ENCODE measurements around the gene RPP25L. TPM values are rescaled to one million over a fixed set of nuclear protein-coding genes. Genes with fewer than 3 reads are reported as not detected.
A peak's percentile ranks its signal among the peaks of the same experiment; 100 is the strongest.

Gene RPP25L
- total RNA-seq, 1 donor from 2014 or later = 17.4 TPM

DNA sequence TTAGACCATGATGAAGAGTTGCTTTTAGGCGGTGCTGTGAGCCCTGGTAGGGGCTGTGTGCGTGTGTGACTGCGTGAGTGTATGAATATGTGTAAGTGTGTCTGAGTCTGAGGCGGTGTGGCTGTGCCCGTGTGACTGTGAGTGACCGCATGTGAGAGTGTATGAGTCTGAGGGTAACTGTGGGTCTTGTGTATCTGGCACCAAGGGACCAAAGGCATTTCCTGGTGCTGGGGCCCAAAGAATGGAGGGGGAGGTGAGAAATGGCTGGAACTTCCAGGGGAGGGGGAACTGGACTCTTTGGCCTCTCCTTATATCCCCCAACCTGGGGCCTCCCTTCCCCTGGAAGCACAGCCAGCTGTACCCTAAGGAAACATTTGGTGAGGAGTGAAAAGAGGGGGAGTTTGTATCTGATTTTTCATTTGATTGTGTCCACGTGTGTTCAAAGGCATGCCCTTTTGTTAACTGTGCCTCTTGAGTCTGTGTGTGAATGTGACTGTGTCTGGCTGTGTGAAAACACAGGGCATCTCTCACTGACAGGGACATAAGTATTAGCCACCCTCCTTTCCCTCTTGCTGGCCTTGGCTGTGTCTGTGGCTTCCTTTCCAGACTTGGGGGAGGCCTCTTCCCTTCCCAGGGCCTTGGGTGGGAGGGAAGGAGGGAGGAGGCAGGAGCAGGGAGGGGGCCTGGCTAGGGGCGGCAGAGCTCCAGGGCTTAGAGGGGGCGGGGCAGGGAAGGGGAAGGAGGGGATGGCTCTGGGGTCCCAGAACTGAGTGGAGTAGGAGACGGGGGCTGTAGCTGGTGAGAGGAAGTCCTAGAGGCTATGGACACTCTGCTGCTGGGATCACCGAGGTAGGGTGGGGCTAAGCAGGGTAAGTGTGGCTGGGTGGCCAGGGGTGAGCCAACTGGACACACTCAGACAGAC is 41.5 kb upstream of the RPP25L start:
- H3K79me2 ChIP-seq (ENCODE audit: low read depth) = peaks cover 2% of the 10 kb centered on the region
- no peak overlapping the region for H3K27ac ChIP-seq
- peaks cover 25% of the 10 kb centered on the region for H3K4me1 ChIP-seq
- no peaks in the 10 kb centered on the region for H3K36me3 ChIP-seq
- peaks cover 3% of the 10 kb centered on the region for H3K27me3 Mint-ChIP-seq (ENCODE audit: insufficient read depth, low read depth)
- H3K36me3 Mint-ChIP-seq = peaks cover 10% of the 10 kb centered on the region
- no peak overlapping the region for H3K9ac ChIP-seq
- no peak for DNase-seq (ENCODE audit: low spot score)
- H3K4me2 ChIP-seq = peak overlapping the region; percentile 17
- peak overlapping the region; percentile 57 for H3K27ac Mint-ChIP-seq
- peaks cover 17% of the 10 kb centered on the region for H3F3A ChIP-seq (ENCODE audit: low read depth)
- no peak overlapping the region for H2AFZ ChIP-seq (replicated peaks)
- no peak overlapping the region for H3K4me3 ChIP-seq
- H3K27me3 ChIP-seq = no peaks in the 10 kb centered on the region
- H3K4me3 Mint-ChIP-seq = peak overlapping the region; percentile 85
- H4K20me1 ChIP-seq (ENCODE audit: low read depth) = no peaks in the 10 kb centered on the region
- peaks cover 50% of the 10 kb centered on the region for H3K4me1 Mint-ChIP-seq
- no peaks in the 10 kb centered on the region for H3K9me3 Mint-ChIP-seq
- H3K9me3 ChIP-seq (ENCODE audit: low read depth) = no peaks in the 10 kb centered on the region
- TF ChIP-seq, protein P1, sequence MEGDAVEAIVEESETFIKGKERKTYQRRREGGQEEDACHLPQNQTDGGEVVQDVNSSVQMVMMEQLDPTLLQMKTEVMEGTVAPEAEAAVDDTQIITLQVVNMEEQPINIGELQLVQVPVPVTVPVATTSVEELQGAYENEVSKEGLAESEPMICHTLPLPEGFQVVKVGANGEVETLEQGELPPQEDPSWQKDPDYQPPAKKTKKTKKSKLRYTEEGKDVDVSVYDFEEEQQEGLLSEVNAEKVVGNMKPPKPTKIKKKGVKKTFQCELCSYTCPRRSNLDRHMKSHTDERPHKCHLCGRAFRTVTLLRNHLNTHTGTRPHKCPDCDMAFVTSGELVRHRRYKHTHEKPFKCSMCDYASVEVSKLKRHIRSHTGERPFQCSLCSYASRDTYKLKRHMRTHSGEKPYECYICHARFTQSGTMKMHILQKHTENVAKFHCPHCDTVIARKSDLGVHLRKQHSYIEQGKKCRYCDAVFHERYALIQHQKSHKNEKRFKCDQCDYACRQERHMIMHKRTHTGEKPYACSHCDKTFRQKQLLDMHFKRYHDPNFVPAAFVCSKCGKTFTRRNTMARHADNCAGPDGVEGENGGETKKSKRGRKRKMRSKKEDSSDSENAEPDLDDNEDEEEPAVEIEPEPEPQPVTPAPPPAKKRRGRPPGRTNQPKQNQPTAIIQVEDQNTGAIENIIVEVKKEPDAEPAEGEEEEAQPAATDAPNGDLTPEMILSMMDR (IDR thresholded peaks at IDR 0.05) = no peak
- TF ChIP-seq EZH2phosphoT487 (IDR thresholded peaks at IDR 0.05) (no peak), EZH2 (IDR thresholded peaks at IDR 0.05) (no peak)

DNA sequence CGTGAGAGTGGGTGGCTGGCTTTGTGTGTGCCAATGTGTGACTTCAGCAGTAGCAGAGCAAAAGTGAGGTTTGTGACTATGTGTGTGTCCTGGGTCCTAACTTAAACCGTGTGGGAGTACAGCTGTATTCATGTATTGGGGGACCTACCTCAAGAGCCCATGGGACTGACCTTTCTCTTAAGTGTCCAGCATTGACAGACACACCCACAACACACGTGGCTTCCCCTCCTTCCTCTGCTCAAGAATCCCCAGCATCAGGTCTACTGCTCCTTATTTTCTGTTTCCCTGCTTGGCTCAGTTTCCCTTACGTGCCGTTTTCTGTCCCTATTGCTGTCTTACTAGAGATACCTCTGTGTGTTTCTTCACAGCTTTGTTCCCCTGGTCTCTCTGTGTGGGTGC is 40.7 kb upstream of the RPP25L start:
- Mint-ChIP-seq H3K4me1 (peaks cover 57% of the 10 kb centered on the region), H3K9me3 (no peaks in the 10 kb centered on the region), H3K36me3 (peaks cover 13% of the 10 kb centered on the region), H3K4me3 (peak overlapping the region; percentile 85), H3K27me3 (ENCODE audit: insufficient read depth, low read depth) (peaks cover 9% of the 10 kb centered on the region), H3K27ac (peak overlapping the region; percentile 52)
- no peak for TF ChIP-seq EZH2phosphoT487 (IDR thresholded peaks at IDR 0.05)
- TF ChIP-seq, protein P1 (IDR thresholded peaks at IDR 0.05) = no peak
- no peak for TF ChIP-seq EZH2 (IDR thresholded peaks at IDR 0.05)
- Histone ChIP-seq H3K9ac (no peak overlapping the region), H3K27me3 (no peaks in the 10 kb centered on the region), H3K27ac (no peak overlapping the region), H4K20me1 (ENCODE audit: low read depth) (peaks cover 1% of the 10 kb centered on the region), H3F3A (ENCODE audit: low read depth) (peaks cover 19% of the 10 kb centered on the region), H3K4me1 (peaks cover 29% of the 10 kb centered on the region), H3K4me2 (peak overlapping the region; percentile 81), H3K9me3 (ENCODE audit: low read depth) (no peaks in the 10 kb centered on the region), H3K4me3 (no peak overlapping the region), H3K79me2 (ENCODE audit: low read depth) (peaks cover 10% of the 10 kb centered on the region), H3K36me3 (no peaks in the 10 kb centered on the region), H2AFZ (replicated peaks) (no peak overlapping the region)
- no peak for DNase-seq (ENCODE audit: low spot score)

DNA sequence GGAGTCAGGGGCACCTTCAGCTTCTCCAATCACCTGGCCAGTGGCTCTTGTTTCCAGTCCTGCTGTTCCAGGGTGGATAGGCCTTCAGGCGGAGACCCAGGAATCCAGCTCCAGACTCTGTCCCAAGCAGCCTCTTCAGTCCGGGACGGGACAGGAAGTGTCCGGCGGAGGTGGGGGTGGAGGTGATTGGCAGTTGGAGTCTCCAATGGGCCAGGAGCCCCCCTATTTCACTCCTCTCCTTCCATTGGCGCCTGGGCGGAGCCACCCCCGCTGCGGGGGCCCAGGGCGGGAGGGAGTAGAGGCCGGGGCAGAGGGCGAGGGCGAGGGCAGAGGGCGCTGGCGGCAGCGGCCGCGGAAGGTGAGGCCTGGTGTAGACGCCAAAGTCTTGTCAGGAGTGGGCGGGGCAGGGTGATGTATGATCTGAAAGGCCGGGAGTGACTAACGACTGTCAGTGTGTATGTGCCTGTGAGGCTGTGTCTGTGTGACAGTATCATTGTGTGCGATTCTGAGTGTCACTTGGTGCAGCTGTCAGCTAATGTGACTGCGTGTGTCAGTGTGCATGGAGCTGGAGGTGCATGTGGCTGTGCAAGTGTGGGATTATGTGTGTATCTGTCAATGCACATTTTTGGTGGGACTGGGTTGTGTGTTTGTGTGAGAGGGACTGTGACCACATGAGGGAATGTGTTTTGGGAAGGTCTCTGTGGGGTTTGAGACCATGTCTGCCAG is 40.1 kb upstream of the RPP25L start, which contains the start of gene IL11RA:
TSS of gene IL11RA (plus strand) at position 310 of the 726 bp plus-strand sequence. CDS start 3,033 bp downstream, outside the sequence.
- Histone ChIP-seq H3F3A (ENCODE audit: low read depth) (peaks cover 25% of the 10 kb centered on the region), H3K9ac (peak within 1 kb of the TSS; percentile 30), H3K4me1 (peaks cover 34% of the 10 kb centered on the region), H2AFZ (replicated peaks) (no peak within 1 kb of the TSS), H3K4me3 (peak within 1 kb of the TSS; percentile 50), H3K4me2 (peak within 1 kb of the TSS; percentile 81), H3K9me3 (ENCODE audit: low read depth) (no peaks in the 10 kb centered on the region), H3K36me3 (no peaks in the 10 kb centered on the region), H3K27me3 (no peaks in the 10 kb centered on the region), H3K79me2 (ENCODE audit: low read depth) (peaks cover 16% of the 10 kb centered on the region), H3K27ac (no peak within 1 kb of the TSS), H4K20me1 (ENCODE audit: low read depth) (peaks cover 7% of the 10 kb centered on the region)
- Mint-ChIP-seq H3K4me1 (peaks cover 63% of the 10 kb centered on the region), H3K27me3 (ENCODE audit: insufficient read depth, low read depth) (peaks cover 9% of the 10 kb centered on the region), H3K9me3 (no peaks in the 10 kb centered on the region), H3K4me3 (peak within 1 kb of the TSS; percentile 85), H3K27ac (peak within 1 kb of the TSS; percentile 96), H3K36me3 (peaks cover 13% of the 10 kb centered on the region)
- peak; percentile 95 for DNase-seq (ENCODE audit: low spot score)
- TF ChIP-seq EZH2phosphoT487 (IDR thresholded peaks at IDR 0.05) = no peak
- TF ChIP-seq, protein P1 (IDR thresholded peaks at IDR 0.05) = peak; percentile 25
